Anterior cingulate cortex (tissue), 58 donors: ENCODE data around the gene DKC1.
"Not testable (repeated sequence)": the region's sequence is repeated elsewhere in the genome, so short reads cannot be mapped to it uniquely, and the experiment has no call there.

Experiments
- DNase-seq, 58 donors: peaks; one replicate each; lab custom pipeline; 2025; lab: John Stamatoyannopoulos, UW

DKC1 gene

DNA sequence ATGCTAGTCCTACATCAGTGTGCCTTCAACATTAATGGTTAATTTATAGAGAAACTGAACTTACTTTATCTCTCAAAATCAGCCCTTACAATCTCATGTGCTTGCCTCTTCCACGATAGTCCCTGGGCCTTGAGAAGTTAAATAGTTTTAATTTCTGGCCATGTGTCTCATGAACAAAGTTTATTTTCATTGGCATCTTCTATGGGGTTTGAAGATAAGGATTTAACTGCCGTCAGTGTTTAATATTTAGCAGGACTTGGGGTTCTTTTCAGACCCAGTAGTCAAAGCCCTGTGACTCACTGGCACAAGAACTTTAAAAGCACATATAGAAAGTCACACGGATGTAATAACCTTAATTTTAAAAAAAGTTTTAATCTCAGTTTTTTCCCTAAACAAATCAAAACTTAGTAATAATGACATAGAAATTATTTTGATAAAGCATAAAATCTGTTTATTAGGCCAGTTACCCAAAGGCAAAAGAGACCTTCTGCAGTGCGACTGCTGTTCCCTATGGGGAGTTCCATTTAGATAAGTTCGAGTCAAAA, 52.7 kb downstream of the DKC1 start:
- DNase-seq: no peak

DNA sequence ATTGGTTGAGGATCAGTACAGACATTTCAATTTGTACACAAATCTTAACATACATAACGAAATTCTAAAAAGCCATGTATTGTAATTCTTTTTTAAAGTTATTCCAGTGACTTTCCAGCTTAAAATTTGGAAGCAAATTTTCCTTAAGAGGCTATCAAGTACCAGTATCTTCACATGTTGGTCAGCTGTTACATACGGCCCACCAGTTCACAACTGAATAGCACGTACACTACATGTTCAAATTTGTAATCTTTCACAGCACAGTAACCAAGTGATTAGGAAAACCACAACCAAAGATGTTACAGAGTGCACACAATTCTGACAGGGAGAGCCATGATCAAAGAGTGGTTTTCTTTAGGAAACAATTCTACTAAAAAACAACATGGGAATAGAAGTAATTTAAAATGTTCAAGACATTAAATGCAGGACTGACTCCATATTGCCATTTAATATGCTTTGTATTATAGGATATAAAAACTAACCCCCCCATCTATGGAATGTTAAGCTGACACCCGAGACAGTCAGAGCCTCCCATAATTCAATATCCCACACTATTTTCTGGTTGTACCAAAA, 53.7 kb downstream of the DKC1 start:
- not testable (repeated sequence) for DNase-seq

DNA sequence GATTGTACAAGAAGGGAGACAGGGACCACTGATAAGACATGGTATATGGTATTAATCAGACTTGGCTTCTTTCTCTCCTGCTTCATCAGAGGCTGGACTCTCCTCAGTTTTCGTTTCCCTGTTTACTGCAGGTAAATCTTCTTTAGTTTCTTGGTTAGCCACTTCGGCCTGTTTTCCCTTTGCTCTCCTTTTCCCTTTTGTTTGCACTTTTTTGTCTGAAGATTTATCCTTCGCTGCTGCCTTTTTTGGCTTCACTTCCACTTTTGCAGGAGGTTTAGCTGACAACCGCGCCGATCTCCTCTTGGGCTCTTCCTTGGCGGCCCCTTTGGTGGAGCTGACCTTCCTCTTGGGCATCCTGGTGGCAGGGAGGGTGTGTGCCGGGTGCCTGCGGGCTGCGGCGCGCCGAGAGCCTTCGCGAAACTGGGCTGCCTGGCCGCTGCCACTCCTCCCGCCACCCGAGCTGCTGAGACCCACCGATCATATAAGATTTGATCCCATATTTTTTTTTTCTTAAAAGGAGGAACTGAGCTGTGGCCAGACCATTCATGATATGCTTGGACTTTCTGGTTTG, 54.5 kb downstream of the DKC1 start:
- not testable (repeated sequence) for DNase-seq

DNA sequence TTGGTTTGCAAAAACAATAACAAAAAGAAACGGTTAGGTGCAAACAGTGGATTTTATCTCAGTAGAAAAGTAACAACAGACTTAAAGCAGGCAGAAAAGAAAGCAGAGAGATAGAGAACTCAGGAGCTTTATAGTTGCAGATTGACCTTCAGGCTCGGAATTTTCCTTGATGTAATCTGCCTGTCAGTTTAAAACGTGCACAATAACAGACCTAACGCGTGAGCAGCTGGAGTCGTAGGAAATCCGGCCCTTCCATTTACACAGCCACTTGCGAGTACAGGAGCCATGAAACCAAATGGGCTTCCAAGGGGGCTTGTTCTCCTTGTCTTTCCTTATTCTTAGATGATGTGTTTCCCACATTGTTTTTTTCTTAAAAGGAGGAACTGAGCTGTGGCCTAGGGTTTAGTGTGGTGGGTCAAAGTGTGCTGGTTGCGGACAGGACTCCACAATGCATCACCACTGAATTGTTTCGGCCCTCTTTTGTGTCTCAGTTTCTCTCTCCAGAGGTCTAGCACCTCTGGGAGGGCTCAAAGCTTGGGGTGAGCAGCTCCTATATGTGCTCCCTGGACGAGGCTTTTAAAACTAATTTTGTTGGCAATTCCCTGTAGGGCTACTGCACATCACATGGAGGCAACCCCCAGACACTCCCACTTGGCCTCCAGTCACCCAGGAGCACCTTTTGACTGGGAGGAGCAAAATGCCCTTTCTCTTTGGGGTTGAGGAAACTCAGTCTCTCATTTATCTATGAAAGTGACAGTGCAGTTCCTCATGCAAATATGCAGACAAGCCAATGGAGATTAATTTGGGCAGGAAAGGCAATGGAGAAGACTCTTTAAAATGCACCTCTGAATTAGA, 56.5 kb downstream of the DKC1 start:
- DNase-seq: no peak

DNA sequence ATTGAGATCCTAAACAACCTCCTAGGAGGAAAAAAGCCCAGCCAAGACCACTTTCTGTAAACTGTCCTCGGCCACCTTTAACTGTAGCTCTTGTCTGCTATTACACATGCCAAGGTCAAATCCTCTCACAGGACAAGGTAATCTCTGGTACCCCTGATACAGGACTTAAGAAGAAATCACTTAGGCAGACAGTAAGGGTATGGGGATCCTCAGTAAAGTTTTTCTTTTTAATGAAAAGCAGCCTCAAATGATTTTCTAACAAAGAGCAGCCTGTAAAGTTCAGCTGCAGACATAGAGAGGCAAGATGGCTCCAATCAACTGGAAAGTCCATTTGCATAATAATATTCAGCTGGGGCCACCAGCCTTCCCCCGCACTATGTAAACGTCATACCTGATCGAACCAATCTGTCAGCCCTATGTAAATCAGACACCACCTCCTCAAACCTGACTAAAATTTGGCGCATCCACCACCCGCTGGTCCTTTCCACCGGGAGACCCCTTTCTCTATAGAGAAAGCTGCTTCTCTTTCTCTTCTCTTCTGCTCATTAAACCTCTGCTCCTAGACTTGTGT, 57.2 kb downstream of the DKC1 start:
- DNase-seq: no peak

DNA sequence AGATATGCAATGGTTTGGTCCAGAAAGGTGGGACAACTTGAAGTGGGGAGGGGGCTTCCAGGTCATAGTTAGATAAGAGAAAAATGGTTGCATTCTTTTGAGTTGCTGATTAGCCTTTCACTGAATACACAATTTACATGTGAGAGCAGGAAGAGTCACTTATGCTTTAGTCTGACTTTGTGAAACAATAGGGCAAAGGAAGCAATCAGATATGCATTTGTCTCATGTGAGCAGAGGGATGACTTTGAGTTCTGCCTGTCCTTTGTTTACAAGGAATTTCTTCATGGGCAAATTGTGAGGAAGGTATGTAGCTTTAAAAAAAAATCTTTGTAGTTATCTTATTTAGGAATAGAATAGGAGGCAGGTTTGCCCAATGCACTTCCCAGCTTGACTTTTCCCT, 58.9 kb downstream of the DKC1 start:
- no peak for DNase-seq

DNA sequence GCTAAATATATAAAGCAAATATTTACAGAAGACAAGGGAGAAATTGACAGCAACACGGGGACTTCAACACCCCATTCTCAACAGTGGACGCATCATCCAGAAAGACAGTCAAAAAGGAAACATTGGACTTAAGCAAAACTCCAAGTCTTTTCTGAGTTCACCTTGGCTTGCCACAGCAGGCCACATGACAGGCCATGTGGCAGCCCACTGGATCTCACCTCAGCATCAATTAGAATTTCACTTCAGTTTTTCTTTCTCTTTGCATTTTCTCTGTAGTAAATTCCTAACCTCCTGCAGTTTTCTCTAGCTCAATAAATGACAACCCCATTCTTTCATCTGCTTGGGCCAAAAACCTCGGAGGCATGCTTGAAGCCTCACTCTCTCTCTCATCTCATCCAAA, 59.4 kb downstream of the DKC1 start:
- DNase-seq: no peak

DNA sequence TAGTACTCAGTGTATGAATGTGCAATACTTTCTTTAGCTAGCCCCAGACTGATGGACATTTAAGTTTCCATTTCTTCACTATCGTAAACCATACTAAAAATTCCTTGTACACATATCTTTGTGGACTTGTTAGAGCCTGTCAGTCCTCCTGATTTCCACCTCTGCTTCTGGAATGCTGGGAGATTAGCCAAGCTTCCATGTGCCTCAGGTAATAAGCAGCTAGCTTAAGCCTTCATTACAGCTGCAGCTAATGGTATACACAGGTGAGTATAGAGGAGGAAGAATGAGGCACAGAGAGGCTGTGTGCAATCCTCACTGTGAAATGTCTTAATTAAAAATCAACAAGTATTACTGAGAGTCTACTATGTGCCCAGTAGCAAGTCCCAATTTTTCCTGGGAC, 62.0 kb downstream of the DKC1 start:
- no peak for DNase-seq

DNA sequence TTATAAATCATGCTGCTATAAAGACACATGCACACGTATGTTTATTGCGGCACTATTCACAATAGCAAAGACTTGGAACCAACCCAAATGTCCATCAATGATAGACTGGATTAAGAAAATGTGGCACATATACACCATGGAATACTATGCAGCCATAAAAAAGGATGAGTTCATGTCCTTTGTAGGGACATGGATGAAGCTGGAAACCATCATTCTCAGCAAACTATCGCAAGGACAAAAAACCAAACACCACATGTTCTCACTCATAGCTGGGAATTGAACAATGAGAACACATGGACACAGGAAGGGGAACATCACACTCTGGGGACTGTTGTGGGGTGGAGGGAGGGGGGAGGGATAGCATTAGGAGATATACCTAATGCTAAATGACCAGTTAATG, 62.9 kb downstream of the DKC1 start:
- DNase-seq: not testable (repeated sequence)
